ENCODE data around the gene NEUROG3.

NEUROG3 gene

GRCh38 chr10:69569396-69569934 is 3.8 kb downstream of the NEUROG3 start:
- no peaks in the 10 kb centered on the region for H3K4me1 Mint-ChIP-seq
- peaks cover 7% of the 10 kb centered on the region for H3K9me3 Mint-ChIP-seq
- TF ChIP-seq CTCF (IDR thresholded peaks at IDR 0.05; ENCODE audit: unreplicated experiment in 3 of 3) = no peak
- H3K4me3 Mint-ChIP-seq = no peak overlapping the region
- H3K27me3 Mint-ChIP-seq (ENCODE audit: low read depth) = peaks cover 98% of the 10 kb centered on the region
- no peak overlapping the region for H3K27ac Mint-ChIP-seq
- H3K36me3 Mint-ChIP-seq (ENCODE audit: low read depth) = no peaks in the 10 kb centered on the region

GRCh38 chr10:69568472-69569395 is 4.5 kb downstream of the NEUROG3 start:
- H3K4me1 Mint-ChIP-seq = no peaks in the 10 kb centered on the region
- no peak overlapping the region for H3K4me3 Mint-ChIP-seq
- no peak overlapping the region for H3K27ac Mint-ChIP-seq
- TF ChIP-seq CTCF (IDR thresholded peaks at IDR 0.05; ENCODE audit: unreplicated experiment in 3 of 3) = no peak
- no peaks in the 10 kb centered on the region for H3K36me3 Mint-ChIP-seq (ENCODE audit: low read depth)
- H3K27me3 Mint-ChIP-seq (ENCODE audit: low read depth) = peaks cover 98% of the 10 kb centered on the region
- peaks cover 7% of the 10 kb centered on the region for H3K9me3 Mint-ChIP-seq

GRCh38 chr10:69567920-69568319 is 5.3 kb downstream of the NEUROG3 start:
- peaks cover 97% of the 10 kb centered on the region for H3K27me3 Mint-ChIP-seq (ENCODE audit: low read depth)
- no peak overlapping the region for H3K27ac Mint-ChIP-seq
- no peak for TF ChIP-seq CTCF (IDR thresholded peaks at IDR 0.05; ENCODE audit: unreplicated experiment in 3 of 3)
- no peaks in the 10 kb centered on the region for H3K4me1 Mint-ChIP-seq
- H3K36me3 Mint-ChIP-seq (ENCODE audit: low read depth) = no peaks in the 10 kb centered on the region
- H3K4me3 Mint-ChIP-seq = no peak overlapping the region
- H3K9me3 Mint-ChIP-seq = peaks cover 7% of the 10 kb centered on the region

DNA sequence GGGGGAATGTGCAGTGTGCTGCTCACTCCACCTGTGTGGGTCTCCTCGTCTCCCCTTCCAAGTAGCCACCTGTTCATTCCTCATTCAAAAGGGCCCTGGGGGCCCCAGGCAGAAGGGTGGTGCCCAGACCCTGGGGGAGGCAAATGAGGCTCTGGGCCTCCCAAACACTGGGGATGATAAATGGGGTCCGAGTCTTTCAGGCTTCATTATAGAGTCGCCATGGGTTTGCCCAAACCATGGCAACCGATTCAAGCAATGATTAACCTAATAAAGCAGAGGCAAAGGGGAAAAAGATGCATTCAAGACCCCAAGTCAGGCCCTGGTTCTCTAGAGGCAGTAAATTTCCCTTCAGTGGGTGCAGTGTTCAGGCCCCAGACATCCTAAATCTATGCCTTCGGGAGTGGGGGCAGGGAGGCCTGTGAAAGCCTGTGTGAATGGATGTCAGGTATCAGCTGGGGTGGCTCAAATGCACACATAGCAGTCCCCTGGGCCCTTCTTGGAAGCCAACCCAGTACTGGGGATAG is 10.4 kb downstream of the NEUROG3 start:
- H3K27me3 Mint-ChIP-seq (ENCODE audit: low read depth) = peaks cover 95% of the 10 kb centered on the region
- no peak for TF ChIP-seq CTCF (IDR thresholded peaks at IDR 0.05; ENCODE audit: unreplicated experiment in 3 of 3)
- peaks cover 4% of the 10 kb centered on the region for H3K9me3 Mint-ChIP-seq

GRCh38 chr10:69559525-69559924 is 13.7 kb downstream of the NEUROG3 start:
- H3K9me3 Mint-ChIP-seq = no peaks in the 10 kb centered on the region
- H3K27me3 Mint-ChIP-seq (ENCODE audit: low read depth) = peaks cover 86% of the 10 kb centered on the region
- H3K4me1 Mint-ChIP-seq = no peaks in the 10 kb centered on the region
- no peak overlapping the region for H3K4me3 Mint-ChIP-seq
- TF ChIP-seq CTCF (IDR thresholded peaks at IDR 0.05; ENCODE audit: unreplicated experiment in 3 of 3) = no peak
- H3K27ac Mint-ChIP-seq = no peak overlapping the region
- no peaks in the 10 kb centered on the region for H3K36me3 Mint-ChIP-seq (ENCODE audit: low read depth)

More for the DNA sequence above, 10.4 kb downstream of the NEUROG3 start:
- Mint-ChIP-seq H3K27ac (no peak overlapping the region), H3K4me3 (no peak overlapping the region), H3K4me1 (no peaks in the 10 kb centered on the region), H3K36me3 (ENCODE audit: low read depth) (no peaks in the 10 kb centered on the region)

All from nephron (organoid).